NCI-H226 (cell line): ENCODE measurements around the gene FAM78A.
"Not testable (repeated sequence)": the region's sequence is repeated elsewhere in the genome, so short reads cannot be mapped to it uniquely, and the experiment has no call there.

Experiments used
- DNase-seq: peaks from one replicate; pipeline ENCODE4 v3.0.0-alpha.2; 2015

FAM78A gene

GRCh38 chr9:131236161-131236560, 40.1 kb downstream of the FAM78A start:
- DNase-seq = no peak

- DNase-seq = no peak
Measured at GRCh38 chr9:131235480-131235851, 40.8 kb downstream of the FAM78A start.

- no peak for DNase-seq
Measured at GRCh38 chr9:131234799-131235479, 41.4 kb downstream of the FAM78A start.

- DNase-seq = no peak
Measured at GRCh38 chr9:131233995-131234394, 42.3 kb downstream of the FAM78A start.

- DNase-seq = no peak
Measured at GRCh38 chr9:131233556-131233955, 42.8 kb downstream of the FAM78A start.

- peak; percentile 73 for DNase-seq
Measured at GRCh38 chr9:131228988-131229387, 47.3 kb downstream of the FAM78A start.

GRCh38 chr9:131227959-131228460, 48.3 kb downstream of the FAM78A start:
- DNase-seq = no peak

GRCh38 chr9:131227112-131227958, 49.0 kb downstream of the FAM78A start:
- no peak for DNase-seq

- DNase-seq = no peak
Measured at GRCh38 chr9:131226226-131226625, 50.1 kb downstream of the FAM78A start.

GRCh38 chr9:131222460-131222859, 53.9 kb downstream of the FAM78A start:
- no peak for DNase-seq

GRCh38 chr9:131220485-131220884, 55.8 kb downstream of the FAM78A start:
- DNase-seq = no peak

- peak; percentile 77 for DNase-seq
Measured at GRCh38 chr9:131218370-131218769, 57.9 kb downstream of the FAM78A start.

GRCh38 chr9:131217331-131218031, 58.8 kb downstream of the FAM78A start:
- no peak for DNase-seq

GRCh38 chr9:131216806-131217205, 59.5 kb downstream of the FAM78A start:
- no peak for DNase-seq

GRCh38 chr9:131214876-131215275, 61.4 kb downstream of the FAM78A start:
- no peak for DNase-seq

GRCh38 chr9:131214286-131214856, 61.9 kb downstream of the FAM78A start:
- no peak for DNase-seq

- not testable (repeated sequence) for DNase-seq
Measured at GRCh38 chr9:131211920-131212319, 64.4 kb downstream of the FAM78A start.
